GM10248 (cell line): ENCODE results near the gene AP2A2.

Experiments
- CTCF ChIA-PET: fragments of 300-600 bp; sonication (Branson Sonifier 250); formaldehyde crosslinking; extraction: SDS; loops from one replicate; lab custom pipeline; 2021; ENCODE audit warnings: antibody characterized with exemption; lab: Yijun Ruan, JAX
- POLR2A ChIA-PET: fragments of 350-650 bp; sonication (Branson Sonifier 250); formaldehyde crosslinking; extraction: SDS; loops from one replicate; lab custom pipeline; 2020; ENCODE audit warnings: antibody characterized with exemption; lab: Yijun Ruan, JAX
- DNase-seq: peaks from one replicate; pipeline ENCODE4 v3.0.0; 2012; ENCODE audit errors: extremely low spot score
- TF ChIP-seq, protein P1 (sequence below): IDR thresholded peaks from 2 replicates; pipeline ENCODE4 v1.5.1; 2012; ENCODE audit warnings: mild to moderate bottlenecking, low read depth; ENCODE audit errors: extremely low read depth, missing control alignments, control extremely low read depth

AP2A2 gene

DNA sequence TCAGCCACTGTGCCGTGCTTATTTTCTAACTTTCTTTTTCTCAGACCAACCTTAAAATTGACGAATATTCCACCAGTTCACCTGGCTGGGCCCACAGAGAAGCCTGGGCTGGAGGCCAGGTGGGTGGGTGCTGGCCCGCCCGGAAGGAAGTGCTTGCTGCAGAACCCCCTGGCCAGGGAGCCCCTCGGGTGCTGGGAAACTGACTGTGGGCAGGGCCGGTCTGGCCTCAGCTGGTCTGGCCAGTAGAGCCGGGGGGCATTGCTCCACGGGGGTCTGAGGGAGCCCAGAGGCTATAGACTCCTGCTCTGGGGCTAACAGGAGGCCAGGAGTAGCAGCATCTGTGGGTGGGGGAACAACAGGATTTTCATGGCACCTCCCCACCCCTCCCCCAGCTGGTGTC lies 8.2 kb upstream of the AP2A2 start:
- ChIA-PET POLR2A (no interaction called here), CTCF (interaction anchor here (0.8 kb wide), 1 partner anchor 8 kb away, joined by 3 read pairs; the partner anchor contains the start of gene AP2A2)
- no peak for DNase-seq
- TF ChIP-seq, protein P1, sequence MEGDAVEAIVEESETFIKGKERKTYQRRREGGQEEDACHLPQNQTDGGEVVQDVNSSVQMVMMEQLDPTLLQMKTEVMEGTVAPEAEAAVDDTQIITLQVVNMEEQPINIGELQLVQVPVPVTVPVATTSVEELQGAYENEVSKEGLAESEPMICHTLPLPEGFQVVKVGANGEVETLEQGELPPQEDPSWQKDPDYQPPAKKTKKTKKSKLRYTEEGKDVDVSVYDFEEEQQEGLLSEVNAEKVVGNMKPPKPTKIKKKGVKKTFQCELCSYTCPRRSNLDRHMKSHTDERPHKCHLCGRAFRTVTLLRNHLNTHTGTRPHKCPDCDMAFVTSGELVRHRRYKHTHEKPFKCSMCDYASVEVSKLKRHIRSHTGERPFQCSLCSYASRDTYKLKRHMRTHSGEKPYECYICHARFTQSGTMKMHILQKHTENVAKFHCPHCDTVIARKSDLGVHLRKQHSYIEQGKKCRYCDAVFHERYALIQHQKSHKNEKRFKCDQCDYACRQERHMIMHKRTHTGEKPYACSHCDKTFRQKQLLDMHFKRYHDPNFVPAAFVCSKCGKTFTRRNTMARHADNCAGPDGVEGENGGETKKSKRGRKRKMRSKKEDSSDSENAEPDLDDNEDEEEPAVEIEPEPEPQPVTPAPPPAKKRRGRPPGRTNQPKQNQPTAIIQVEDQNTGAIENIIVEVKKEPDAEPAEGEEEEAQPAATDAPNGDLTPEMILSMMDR, result no peak

DNA sequence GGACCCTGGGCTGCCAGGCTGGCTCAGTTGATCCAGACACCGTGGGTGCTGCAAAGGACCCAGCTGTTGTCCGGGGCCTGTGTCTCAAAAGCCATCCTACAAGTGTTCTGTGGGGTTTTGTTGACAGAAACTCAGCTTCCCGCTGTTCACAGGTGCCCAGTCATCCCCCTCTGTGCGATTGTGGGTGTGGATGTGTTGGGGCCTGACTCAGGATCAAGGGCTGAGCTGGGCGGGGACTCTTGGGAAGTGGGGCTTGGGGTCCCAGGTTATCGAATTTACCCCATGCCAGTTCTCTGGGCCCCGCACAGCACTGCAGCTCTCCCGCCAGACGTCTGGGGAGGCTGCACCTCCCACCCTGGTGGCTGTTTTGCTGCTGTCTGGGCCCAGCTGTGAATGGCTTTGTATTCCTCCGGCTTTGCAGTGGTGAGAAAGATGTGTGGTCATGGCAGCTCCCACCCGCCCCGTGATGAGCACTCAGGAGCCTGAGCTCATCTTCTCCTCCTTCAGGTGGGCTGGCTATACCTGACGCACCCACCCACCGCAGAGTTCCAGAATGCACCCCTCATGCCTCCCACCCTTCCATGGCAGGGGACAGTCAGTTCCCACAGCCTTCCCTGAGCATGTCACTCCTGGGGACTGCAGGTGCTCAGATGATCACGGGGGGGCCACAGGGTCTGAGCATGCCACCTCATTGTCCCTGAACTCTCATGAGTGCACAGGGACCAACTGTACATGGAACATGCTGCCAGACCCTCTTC lies 3.6 kb upstream of the AP2A2 start:
- ChIA-PET POLR2A (no interaction called here), CTCF (interaction anchor here (1.0 to 1.5 kb wide), 2 partner anchors 10 to 17 kb away, joined by 3 read pairs; no protein-coding TSS in a partner anchor)
- no peak for DNase-seq
- TF ChIP-seq, protein P1, result no peak

DNA sequence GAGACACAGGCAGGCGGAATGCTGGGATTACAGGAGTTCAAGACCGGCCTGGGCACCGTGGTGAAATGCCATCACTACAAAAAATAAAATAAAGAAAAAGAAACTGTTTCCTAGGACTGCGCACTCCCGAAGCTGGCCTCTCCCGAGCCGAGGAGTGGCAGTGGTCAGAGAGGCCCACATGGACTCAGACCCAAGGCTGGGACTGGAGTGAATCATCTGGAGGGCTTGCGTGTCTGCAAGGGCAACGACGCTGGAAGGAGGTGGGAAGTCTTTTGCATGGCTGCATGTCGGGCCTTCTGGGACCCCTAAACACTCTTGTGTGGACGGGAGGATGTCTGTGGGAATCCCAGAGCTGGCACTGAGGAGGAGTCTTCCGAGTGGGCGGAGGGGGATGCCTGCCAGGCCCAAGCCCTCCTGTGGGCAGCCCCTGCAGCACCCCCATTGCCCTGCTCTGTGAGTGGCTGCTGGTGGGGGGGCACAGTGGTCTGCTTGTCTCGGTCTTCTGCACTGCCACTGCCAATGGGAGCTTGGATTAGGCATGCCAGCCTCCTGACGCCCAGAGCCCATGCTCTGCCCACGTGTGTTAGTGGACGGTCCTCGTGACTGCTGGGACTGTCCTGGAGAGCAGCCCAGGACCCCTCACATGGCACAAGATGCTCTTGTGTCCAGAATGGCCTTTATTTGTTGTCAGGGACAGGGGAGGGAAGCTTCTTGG lies 1.8 kb upstream of the AP2A2 start:
- ChIA-PET CTCF (interaction anchor here (0.6 to 3.4 kb wide), 10 partner anchors 8 to 128 kb away, joined by 3 to 13 read pairs (median 4); partner anchors contain the start of gene CHID1), POLR2A (no interaction called here)
- TF ChIP-seq, protein P1, result no peak
- no peak for DNase-seq

DNA sequence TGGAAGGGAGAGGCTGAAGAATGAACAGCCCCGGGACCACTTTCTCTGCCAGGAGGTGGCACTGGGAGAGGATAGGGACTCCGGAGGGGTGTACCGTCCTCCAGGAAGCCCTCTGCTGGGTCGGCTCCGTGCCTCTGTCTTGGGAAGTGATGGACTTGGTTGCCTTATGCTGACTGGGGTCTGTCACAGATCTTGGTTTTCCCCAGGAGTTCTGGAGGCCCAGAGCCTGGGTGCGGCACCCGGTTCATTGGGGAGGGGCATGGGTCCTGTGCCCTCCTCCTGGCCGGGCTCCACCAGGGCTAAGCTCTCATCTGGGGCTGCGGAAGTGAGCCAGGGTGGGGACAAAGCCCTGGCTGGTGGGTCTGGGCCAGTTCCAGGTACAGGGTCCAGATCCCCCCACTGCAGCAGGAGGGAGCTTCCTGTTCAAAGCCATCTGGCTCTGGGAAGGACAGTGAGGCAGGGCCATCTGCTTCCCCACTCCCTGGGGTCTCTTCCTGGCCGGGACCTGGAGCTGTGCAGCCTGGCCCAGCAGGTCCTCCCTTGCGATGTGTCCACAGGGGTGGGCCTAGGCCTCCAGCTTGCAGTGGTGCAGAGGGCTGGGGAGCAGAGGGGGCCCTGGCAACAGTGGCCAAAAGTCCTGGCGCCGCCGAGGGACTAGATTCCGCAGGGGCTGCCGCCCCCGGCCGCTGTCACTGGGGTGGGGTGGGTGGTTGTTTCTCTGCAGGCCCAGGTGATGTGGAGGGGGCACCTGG lies 1.1 kb upstream of the AP2A2 start:
- TF ChIP-seq, protein P1, result no peak
- ChIA-PET POLR2A (interaction anchor here (0.5 kb wide), 1 partner anchor 147 kb away, joined by 4 read pairs; no protein-coding TSS in a partner anchor), CTCF (interaction anchor here (0.6 to 3.4 kb wide), 18 partner anchors 9 to 130 kb away, joined by 3 to 13 read pairs (median 3); partner anchors contain the start of gene CHID1)
- no peak for DNase-seq

DNA sequence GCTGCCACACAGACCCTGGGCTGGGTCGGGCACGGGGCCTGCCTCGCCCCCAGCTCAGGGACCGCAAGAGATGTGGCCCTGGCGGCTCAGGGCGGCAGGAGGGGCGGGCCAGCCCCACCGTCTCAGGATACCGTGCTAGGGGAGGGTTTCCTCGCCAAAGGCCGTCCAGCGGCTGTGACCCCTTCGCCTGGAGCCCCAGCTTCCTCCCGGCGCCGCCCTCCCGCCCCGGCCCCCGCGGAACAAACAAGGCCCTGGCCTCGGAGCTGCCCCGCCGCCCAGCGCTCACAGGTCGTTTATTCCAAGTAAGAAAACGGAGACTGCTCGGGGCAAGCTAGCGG lies 543 bp upstream of the AP2A2 start:
- TF ChIP-seq, protein P1, result no peak
- CTCF ChIA-PET, result interaction anchor here (0.7 to 3.4 kb wide), 17 partner anchors 8 to 129 kb away, joined by 3 to 13 read pairs (median 3); partner anchors contain the start of gene CHID1
- POLR2A ChIA-PET, result interaction anchor here (0.5 kb wide), 1 partner anchor 147 kb away, joined by 4 read pairs; no protein-coding TSS in a partner anchor
- DNase-seq, result no peak
